SU-DHL-6 (cell line): ENCODE data around the gene CD207.

Experiments used
- EZH2phosphoT487 ChIP-seq: fragments of 200-600 bp; sonication (generic), shearing (Covaris generic); conservative IDR thresholded peaks from 2 replicates; pipeline ENCODE4 v1.6.1; 2018; ENCODE audit warnings: mild to moderate bottlenecking, antibody characterized with exemption, low read length, moderate library complexity, mixed read lengths
- TF ChIP-seq, protein P1 (sequence below): fragments of 200-600 bp; sonication (generic); IDR thresholded peaks from one replicate; pipeline ENCODE4 v1.5.1; 2017; ENCODE audit warnings: antibody characterized with exemption, mild to moderate bottlenecking, low read length, moderate library complexity; ENCODE audit not compliant: insufficient read depth, poor library complexity, severe bottlenecking

- TF ChIP-seq, protein P1, sequence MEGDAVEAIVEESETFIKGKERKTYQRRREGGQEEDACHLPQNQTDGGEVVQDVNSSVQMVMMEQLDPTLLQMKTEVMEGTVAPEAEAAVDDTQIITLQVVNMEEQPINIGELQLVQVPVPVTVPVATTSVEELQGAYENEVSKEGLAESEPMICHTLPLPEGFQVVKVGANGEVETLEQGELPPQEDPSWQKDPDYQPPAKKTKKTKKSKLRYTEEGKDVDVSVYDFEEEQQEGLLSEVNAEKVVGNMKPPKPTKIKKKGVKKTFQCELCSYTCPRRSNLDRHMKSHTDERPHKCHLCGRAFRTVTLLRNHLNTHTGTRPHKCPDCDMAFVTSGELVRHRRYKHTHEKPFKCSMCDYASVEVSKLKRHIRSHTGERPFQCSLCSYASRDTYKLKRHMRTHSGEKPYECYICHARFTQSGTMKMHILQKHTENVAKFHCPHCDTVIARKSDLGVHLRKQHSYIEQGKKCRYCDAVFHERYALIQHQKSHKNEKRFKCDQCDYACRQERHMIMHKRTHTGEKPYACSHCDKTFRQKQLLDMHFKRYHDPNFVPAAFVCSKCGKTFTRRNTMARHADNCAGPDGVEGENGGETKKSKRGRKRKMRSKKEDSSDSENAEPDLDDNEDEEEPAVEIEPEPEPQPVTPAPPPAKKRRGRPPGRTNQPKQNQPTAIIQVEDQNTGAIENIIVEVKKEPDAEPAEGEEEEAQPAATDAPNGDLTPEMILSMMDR: no peak
- TF ChIP-seq EZH2phosphoT487: no peak
These were observed 33.9 kb downstream of the CD207 start for GRCh38 chr2:70801607-70802263.
